CD4-positive, alpha-beta T cell (primary cell): Measurements from ENCODE around the gene TNRC6B. TPM values are rescaled to one million over a fixed set of nuclear protein-coding genes. Genes with fewer than 3 reads are reported as not detected.

Experiments used
- ATAC-seq: fragments of 200-7000 bp; cut with Tn5 transposase; one replicate; pipeline ENCODE4 v1.10.0; 2022; ENCODE audit warnings: mild to moderate bottlenecking; ENCODE audit not compliant: poor library complexity
- CTCF ChIA-PET: fragments of 350-600 bp; sonication (Branson Sonifier 250); formaldehyde crosslinking; loops from one replicate; lab custom pipeline; 2021; ENCODE audit warnings: antibody characterized with exemption, inconsistent platforms; lab: Charles Lee
- POLR2A ChIA-PET: fragments of 350-600 bp; sonication (Branson Sonifier 250); formaldehyde crosslinking; loops from one replicate; lab custom pipeline; 2021; ENCODE audit warnings: antibody characterized with exemption, inconsistent platforms; lab: Charles Lee
- DNase-seq, 14 experiments: peaks; one replicate each; pipeline ENCODE4 v3.0.0-alpha.2; 2013 to 2020; ENCODE audit warnings: mixed read lengths in 2 of 14
- H3K27ac ChIP-seq, 2 donors: one replicate each; pipeline versions ENCODE4 v1.5.1 to v1.7.0; 2013; ENCODE audit warnings: low read length in 2 of 2, low read depth in 1 of 2, mild to moderate bottlenecking in 1 of 2
- H3K27me3 ChIP-seq, 2 experiments: 1 replicate in 1 of 2; 2 replicates in 1 of 2; pipeline versions ENCODE4 v1.6.1 to v1.7.0; 2013; ENCODE audit warnings: low read length in 2 of 2, control low read depth in 1 of 2, mild to moderate bottlenecking in 1 of 2, moderate library complexity in 1 of 2; ENCODE audit not compliant: insufficient read depth in 2 of 2, control insufficient read depth in 1 of 2
- H3K36me3 ChIP-seq: one replicate; pipeline ENCODE4 v1.6.1; 2013; ENCODE audit warnings: low read length, control low read depth; ENCODE audit not compliant: insufficient read depth
- H3K4me1 ChIP-seq: one replicate; pipeline ENCODE4 v1.6.1; 2013; ENCODE audit warnings: low read length, control low read depth; ENCODE audit not compliant: insufficient read depth
- H3K4me3 ChIP-seq: one replicate; pipeline ENCODE4 v1.5.1; 2013; ENCODE audit warnings: mild to moderate bottlenecking, low read length, moderate library complexity
- H3K9me3 ChIP-seq, 2 experiments: 1 replicate in 1 of 2; 2 replicates in 1 of 2; pipeline versions ENCODE4 v1.6.1 to v1.7.0; 2013; ENCODE audit warnings: low read length in 2 of 2, mild to moderate bottlenecking in 2 of 2, control low read depth in 1 of 2, moderate library complexity in 1 of 2; ENCODE audit not compliant: control insufficient read depth in 1 of 2, insufficient read depth in 1 of 2
- H3K27ac Mint-ChIP-seq: one replicate; pipeline ENCODE4 v1.8.0; 2020; ENCODE audit warnings: mixed read lengths
- H3K27me3 Mint-ChIP-seq: one replicate; pipeline ENCODE4 v1.8.0; 2021; ENCODE audit warnings: mixed read lengths
- H3K36me3 Mint-ChIP-seq: one replicate; pipeline ENCODE4 v1.8.0; 2021; ENCODE audit warnings: low read depth, mixed read lengths
- H3K4me1 Mint-ChIP-seq: one replicate; pipeline ENCODE4 v1.8.0; 2021; ENCODE audit warnings: low read depth, mixed read lengths
- H3K4me3 Mint-ChIP-seq: one replicate; pipeline ENCODE4 v1.8.0; 2020; ENCODE audit warnings: mild to moderate bottlenecking, mixed read lengths
- H3K9me3 Mint-ChIP-seq: one replicate; pipeline ENCODE4 v1.8.0; 2020; ENCODE audit warnings: mixed read lengths
- intact Hi-C, 2 experiments: fragments of 100-400 bp; cut with DNase I in 1 of 2; cut with micrococcal nuclease in 1 of 2; formaldehyde crosslinking; loops; one replicate each; pipeline versions ENCODE4 v1.15.1 to v1.9.0; 2023 to 2025; cut with DNase I, micrococcal nuclease
- total RNA-seq, 174 experiments: library from RNA in 2 of 174; stranded (reverse) in 2 of 174; gene quantifications; one replicate each; pipeline ENCODE4 v1.2.3 and lab custom pipeline; 2021 to 2026
- TF ChIP-seq, protein P1 (sequence below): fragments of 200-600 bp; IDR thresholded peaks from one replicate; pipeline ENCODE4 v1.8.0; 2022; ENCODE audit warnings: antibody characterized with exemption, mild to moderate bottlenecking

TNRC6B gene
- total RNA-seq, 2 experiments from 2014 or later = 110 to 111 TPM

DNA sequence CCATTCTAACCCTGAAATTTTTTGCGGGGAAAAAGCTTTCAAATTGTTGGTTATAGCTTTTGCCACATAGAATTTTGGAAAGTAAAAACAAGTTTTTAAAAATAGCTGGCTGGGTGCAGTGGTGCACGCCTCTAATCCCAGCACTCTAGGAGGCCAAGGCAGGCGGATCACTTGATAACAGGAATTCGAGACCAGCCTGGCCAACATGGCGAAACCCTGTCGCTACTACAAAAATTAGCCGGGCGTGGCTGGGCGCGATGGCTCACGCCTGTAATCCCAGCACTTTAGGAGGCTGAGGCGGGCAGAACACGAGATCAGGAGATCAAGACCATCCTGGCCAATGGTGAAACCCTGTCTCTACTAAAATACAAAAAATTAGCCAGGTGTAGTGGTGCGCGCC, 54.9 kb downstream of the TNRC6B start:
- peaks cover 57% of the 10 kb centered on the region for H3K4me1 Mint-ChIP-seq
- no peak overlapping the region for H3K27ac ChIP-seq
- no peaks in the 10 kb centered on the region for H3K27me3 ChIP-seq
- no peak for DNase-seq
- ATAC-seq = no peak
- no peaks in the 10 kb centered on the region for H3K9me3 ChIP-seq
- H3K27me3 Mint-ChIP-seq = no peaks in the 10 kb centered on the region
- intact Hi-C loops = no loop called here
- ChIA-PET CTCF (no interaction called here), POLR2A (interaction anchor here (0.7 kb wide), 1 partner anchor 189 kb away, joined by 4 read pairs; no protein-coding TSS in a partner anchor)
- TF ChIP-seq, protein P1, sequence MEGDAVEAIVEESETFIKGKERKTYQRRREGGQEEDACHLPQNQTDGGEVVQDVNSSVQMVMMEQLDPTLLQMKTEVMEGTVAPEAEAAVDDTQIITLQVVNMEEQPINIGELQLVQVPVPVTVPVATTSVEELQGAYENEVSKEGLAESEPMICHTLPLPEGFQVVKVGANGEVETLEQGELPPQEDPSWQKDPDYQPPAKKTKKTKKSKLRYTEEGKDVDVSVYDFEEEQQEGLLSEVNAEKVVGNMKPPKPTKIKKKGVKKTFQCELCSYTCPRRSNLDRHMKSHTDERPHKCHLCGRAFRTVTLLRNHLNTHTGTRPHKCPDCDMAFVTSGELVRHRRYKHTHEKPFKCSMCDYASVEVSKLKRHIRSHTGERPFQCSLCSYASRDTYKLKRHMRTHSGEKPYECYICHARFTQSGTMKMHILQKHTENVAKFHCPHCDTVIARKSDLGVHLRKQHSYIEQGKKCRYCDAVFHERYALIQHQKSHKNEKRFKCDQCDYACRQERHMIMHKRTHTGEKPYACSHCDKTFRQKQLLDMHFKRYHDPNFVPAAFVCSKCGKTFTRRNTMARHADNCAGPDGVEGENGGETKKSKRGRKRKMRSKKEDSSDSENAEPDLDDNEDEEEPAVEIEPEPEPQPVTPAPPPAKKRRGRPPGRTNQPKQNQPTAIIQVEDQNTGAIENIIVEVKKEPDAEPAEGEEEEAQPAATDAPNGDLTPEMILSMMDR = no peak
- peaks cover 80% of the 10 kb centered on the region for H3K36me3 Mint-ChIP-seq
- H3K9me3 Mint-ChIP-seq = no peaks in the 10 kb centered on the region
- no peak overlapping the region for H3K4me3 ChIP-seq
- no peak overlapping the region for H3K27ac Mint-ChIP-seq
- H3K36me3 ChIP-seq = peaks cover 40% of the 10 kb centered on the region
- no peak overlapping the region for H3K4me3 Mint-ChIP-seq
- peaks cover 15% of the 10 kb centered on the region for H3K4me1 ChIP-seq

DNA sequence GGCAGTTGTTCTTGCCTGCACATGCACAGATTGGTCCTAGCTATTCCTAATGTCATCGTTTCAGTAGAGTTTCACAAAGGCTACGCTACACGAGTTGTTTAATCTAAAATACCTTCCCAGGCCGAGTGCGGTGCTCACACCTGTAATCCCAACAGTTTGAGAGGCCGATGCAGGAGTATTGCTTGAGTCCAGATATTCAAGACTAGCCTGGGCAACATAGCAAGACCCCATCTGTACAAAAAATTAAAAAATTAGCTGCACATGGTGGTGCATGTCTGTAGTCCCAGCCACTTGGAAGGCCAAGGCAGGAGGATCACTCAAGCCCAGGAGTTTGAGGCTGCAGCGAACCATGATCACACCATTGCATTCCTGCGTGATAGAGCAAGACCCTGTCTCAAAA, 56.2 kb downstream of the TNRC6B start:
- Histone ChIP-seq H3K27me3 (no peaks in the 10 kb centered on the region), H3K36me3 (peaks cover 34% of the 10 kb centered on the region), H3K4me1 (peaks cover 28% of the 10 kb centered on the region), H3K27ac (no peak overlapping the region), H3K9me3 (no peaks in the 10 kb centered on the region), H3K4me3 (no peak overlapping the region)
- POLR2A ChIA-PET = no interaction called here
- ATAC-seq (no peak), DNase-seq (no peak)
- Mint-ChIP-seq H3K36me3 (peaks cover 74% of the 10 kb centered on the region), H3K4me1 (peaks cover 70% of the 10 kb centered on the region), H3K4me3 (no peak overlapping the region), H3K27ac (peak overlapping the region; percentile 17), H3K27me3 (no peaks in the 10 kb centered on the region), H3K9me3 (no peaks in the 10 kb centered on the region)
- CTCF ChIA-PET = no interaction called here
- intact Hi-C loops = no loop called here
- TF ChIP-seq, protein P1 = no peak

DNA sequence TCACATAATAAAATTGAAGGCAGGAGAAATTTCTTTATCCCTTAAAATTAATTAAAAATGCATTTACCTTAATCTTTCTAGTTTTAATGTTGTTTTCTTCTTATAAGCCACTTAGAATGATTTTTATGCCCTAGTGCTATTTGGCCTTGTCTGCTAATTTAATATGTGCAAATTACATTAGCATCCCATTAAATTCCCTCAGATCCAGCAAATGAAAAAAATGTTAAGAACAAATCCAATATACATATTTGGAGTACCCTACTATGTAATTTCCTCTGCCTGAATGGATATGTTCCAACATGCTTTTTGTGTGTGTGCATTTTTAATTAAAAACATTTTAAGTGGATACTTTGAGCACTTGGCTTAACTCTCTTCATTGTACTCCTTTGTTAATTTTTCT, 56.9 kb downstream of the TNRC6B start:
- H3K9me3 Mint-ChIP-seq = no peaks in the 10 kb centered on the region
- peaks cover 27% of the 10 kb centered on the region for H3K36me3 ChIP-seq
- no peaks in the 10 kb centered on the region for H3K27me3 ChIP-seq
- H3K4me3 Mint-ChIP-seq = no peak overlapping the region
- CTCF ChIA-PET = no interaction called here
- H3K27ac Mint-ChIP-seq = peak overlapping the region; percentile 85
- peaks cover 68% of the 10 kb centered on the region for H3K36me3 Mint-ChIP-seq
- no peaks in the 10 kb centered on the region for H3K27me3 Mint-ChIP-seq
- H3K4me1 Mint-ChIP-seq = peaks cover 72% of the 10 kb centered on the region
- peaks cover 36% of the 10 kb centered on the region for H3K4me1 ChIP-seq
- ATAC-seq = no peak
- intact Hi-C loops = no loop called here
- H3K9me3 ChIP-seq = no peaks in the 10 kb centered on the region
- H3K27ac ChIP-seq = no peak overlapping the region
- no peak overlapping the region for H3K4me3 ChIP-seq
- no peak for DNase-seq
- POLR2A ChIA-PET = no interaction called here
- TF ChIP-seq, protein P1 = no peak
